Stimulated activated CD4-positive, alpha-beta T cell treated with anti-CD3 and anti-CD28 coated beads, Interleukin-4, amount 100 ng/mL, for 1 hour (primary cell): ENCODE measurements around the gene MEIOSIN.

ENCODE experiments used
- DNase-seq: peaks from one replicate; pipeline ENCODE4 v3.0.0-alpha.2; 2020

The MEIOSIN gene

DNA sequence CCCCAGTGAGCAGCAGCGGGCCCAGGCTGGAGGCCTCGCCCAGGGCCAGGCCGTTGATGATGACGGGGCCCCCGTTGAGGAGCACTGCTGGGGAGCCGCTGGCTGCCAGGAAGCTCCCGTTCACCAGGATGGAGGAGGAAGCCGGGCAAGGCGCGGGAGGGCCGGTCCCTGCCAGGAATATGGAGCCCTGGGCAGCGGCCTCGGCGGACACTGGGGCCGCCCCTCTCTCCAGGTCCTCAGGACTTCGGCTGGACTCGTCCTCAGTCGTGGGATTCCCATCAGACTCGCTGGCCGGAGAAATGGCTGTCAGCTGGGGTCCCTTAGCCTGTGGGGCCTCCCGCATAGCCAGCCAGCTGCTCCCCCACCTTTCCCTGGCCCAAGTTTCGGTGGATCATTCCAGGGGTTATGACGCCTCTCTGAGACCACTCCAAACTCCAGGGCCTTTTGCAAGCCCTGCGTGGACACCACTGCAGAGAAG is 33.7 kb downstream of the MEIOSIN start:
- no peak for DNase-seq

DNA sequence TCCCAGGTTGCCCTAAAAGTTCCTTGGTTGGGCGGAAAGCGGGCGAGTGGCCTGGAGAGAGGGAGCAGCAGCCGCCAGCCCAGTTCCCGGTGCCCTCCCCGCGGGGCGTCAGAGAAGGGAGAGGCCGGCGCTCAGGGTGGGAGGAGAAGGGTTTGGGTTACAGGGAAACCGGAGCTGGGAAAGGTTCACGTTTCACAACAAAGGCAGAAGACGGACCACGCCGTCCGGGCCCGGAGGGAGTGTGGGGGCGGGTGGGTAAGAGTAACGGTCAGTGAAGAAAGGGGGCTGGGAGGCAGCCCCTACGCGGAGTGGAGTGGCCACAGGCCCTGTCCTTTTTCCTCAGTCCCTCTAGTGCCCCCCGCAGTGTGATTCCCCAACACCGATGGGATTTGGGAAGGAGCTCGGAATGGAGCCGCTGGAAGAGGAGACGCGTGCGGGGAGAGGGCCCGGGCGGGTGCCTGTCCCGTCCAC is 34.2 kb downstream of the MEIOSIN start:
- no peak for DNase-seq

DNA sequence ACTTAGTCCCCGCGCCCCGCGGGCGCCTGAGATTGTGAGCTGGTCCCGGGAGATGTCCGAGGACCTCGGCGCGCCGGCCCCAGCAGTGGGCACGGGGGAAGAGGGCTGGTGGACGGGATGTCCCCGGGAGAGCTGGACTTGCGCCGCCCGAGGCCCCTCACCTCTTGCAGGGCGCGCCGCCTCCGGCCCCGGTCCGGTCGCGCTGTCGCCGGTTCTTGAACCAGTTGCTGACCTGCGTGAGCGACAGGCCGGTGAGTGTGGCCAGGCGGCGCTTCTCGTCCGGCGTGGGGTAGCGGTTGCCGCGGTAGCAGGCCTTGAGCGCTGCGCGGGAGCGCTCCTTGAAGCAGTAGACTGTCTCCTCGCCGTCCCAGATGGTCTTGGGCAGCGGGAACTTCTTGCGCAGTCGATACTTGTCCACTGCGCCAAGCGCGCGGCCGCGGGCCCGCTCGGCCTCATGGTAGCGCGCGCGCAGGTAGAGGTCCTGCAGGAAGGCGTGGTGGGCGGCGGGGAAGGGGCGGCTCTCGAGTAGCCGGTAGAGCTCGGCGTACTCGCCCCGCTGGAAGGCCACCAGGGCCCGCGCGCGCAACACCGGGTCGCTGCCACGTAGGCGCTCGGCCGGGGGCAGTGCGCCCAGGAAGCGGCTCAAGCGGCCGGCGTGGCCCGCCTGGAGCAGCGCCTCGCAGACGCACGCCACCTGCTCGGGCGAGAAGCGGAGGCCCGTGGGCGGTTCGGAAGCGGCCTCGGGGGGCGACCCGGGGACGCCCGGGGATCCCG is 34.8 kb downstream of the MEIOSIN start:
- DNase-seq = no peak

DNA sequence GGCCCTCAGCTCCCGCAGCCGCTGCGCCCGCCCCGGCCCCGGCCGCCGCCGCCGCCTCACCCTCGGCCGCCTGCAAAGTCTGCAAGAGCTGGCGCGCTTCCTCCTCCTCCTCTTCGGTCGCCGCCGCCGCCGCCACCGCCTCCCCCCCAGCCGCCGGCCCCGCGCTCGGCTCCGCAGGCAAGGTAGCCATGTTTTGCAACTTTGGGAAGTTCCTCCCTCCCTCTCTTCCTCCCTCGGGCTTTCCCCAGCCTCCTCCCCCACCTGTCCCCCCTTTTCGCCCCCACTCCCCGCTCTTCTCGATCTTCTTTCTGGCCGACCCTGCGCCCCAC is 35.4 kb downstream of the MEIOSIN start:
- DNase-seq = peak; percentile 45

DNA sequence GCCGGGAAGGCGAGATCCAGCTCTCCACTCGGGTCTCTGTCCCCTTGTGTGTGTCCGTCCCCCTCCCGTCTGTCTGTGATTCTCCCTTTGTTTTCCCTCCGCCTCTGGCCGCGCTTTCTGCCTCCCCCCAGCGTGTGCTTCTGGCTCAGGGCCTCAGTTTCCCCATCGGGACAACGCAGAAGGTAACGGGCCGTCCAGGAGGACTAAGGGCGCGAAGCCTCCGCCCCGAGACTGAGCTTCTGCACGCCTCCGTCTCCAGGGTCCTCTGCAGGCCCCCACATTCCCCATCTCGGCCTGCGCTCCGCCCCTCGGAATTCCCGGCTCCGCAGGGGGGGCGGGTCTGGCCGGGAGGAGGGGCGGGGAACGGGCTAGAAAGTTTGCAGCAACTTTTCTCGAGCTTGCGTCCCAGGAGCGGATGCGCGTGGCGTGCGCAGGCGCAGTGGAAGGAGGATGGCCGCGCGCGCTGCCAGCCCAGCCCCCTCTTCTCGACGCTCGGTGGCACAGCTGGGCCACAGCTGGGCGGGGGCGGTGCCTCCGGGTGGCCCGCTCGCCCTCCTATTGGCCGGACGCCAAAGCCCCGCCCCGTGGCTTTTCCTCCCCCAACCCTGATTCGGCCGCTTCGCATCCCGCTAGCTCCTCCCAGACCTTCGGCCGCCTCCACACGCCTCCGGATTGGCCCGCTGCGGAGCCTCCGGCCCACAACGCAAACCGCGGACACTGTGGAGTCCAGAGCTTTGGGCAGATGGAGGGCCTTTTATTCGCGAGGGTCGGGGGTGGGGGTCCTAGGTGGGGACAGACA is 35.9 kb downstream of the MEIOSIN start, which contains the start of gene SIX5:
Gene SIX5 (minus strand): TSS at position 269 of the 799 bp plus-strand sequence. CDS start 408 bp downstream, outside the sequence.
- peak; percentile 94 for DNase-seq

DNA sequence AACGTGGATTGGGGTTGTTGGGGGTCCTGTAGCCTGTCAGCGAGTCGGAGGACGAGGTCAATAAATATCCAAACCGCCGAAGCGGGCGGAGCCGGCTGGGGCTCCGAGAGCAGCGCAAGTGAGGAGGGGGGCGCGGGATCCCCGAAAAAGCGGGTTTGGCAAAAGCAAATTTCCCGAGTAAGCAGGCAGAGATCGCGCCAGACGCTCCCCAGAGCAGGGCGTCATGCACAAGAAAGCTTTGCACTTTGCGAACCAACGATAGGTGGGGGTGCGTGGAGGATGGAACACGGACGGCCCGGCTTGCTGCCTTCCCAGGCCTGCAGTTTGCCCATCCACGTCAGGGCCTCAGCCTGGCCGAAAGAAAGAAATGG is 36.6 kb downstream of the MEIOSIN start:
- peak; percentile 50 for DNase-seq

DNA sequence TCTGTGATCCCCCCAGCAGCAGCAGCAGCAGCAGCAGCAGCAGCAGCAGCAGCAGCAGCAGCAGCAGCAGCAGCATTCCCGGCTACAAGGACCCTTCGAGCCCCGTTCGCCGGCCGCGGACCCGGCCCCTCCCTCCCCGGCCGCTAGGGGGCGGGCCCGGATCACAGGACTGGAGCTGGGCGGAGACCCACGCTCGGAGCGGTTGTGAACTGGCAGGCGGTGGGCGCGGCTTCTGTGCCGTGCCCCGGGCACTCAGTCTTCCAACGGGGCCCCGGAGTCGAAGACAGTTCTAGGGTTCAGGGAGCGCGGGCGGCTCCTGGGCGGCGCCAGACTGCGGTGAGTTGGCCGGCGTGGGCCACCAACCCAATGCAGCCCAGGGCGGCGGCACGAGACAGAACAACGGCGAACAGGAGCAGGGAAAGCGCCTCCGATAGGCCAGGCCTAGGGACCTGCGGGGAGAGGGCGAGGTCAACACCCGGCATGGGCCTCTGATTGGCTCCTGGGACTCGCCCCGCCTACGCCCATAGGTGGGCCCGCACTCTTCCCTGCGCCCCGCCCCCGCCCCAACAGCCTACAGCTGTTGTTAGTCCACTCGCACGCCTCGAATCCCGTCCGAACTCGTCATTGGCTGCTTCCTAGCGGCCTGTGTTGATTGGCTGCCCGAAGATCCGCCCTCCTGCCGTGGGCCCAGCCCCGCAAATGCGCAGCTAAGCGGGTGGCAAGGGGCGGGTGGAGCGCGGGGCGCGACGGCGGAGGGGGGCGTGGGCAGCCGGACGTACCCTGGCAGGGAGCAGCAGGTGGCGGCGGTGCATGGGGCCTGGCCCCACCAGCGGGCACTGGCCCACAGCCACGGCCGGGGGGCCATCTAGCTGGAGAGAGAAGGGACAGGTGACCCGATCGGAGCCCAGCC is 37.2 kb downstream of the MEIOSIN start:
- peak; percentile 90 for DNase-seq

DNA sequence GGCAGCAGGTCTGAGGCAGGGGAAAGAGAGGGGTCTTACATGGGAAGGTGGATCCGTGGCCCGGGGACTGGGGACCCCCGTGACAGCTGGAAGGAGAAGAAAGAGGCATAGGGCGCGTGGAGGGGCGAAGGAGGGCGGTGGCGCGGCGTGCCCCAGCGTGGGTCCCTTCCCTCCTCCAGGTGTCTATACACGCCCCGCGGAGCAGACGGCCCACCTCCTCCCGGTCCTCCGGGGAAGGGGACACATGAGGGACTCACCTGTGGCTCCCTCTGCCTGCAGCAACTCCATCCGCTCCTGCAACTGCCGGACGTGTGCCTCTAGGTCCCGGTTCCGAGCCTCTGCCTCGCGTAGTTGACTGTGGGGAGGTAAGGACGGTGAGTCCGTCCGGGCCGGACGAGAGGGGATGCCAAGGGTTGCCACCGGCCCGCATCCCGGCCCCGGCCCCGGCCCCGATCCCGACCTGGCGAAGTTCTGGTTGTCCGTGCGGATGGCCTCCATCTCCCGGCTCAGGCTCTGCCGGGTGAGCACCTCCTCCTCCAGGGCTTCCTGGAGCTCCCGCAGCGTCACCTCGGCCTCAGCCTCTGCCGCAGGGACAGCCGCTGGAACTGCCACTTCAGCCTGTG is 38.2 kb downstream of the MEIOSIN start:
- DNase-seq = no peak

DNA sequence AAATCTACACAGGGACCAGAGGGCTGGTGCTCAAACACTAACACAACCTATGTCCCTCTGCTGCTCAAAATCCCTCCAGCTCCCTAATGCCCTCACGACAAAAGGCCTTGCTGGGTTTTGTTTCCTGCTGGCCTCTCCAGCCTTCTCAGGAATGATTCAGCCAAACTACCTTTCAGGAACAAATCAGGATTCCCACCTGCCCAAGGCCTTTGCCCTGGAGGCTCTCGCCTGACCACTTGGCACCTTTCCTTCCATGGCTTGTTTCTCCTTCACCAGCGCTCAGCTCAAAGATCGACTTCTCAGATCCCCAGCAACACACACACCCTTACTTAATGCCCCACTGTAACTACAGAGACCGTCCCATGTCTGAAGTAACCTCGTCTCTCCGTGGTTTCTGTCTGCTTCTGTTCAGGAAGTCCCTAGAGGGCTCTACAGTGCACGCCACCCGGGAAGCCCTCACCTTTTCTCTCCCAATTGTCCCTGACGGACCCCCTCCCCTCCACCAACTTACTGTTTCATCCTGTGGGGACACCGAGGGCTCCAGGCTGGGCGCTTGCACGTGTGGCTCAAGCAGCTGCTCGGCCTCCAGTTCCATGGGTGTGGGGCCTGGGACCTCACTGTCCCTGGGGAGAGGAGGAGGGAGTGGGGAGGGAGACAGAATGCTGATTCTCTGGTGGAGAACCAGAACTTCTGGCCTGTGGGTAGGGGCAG is 39.0 kb downstream of the MEIOSIN start:
- no peak for DNase-seq

DNA sequence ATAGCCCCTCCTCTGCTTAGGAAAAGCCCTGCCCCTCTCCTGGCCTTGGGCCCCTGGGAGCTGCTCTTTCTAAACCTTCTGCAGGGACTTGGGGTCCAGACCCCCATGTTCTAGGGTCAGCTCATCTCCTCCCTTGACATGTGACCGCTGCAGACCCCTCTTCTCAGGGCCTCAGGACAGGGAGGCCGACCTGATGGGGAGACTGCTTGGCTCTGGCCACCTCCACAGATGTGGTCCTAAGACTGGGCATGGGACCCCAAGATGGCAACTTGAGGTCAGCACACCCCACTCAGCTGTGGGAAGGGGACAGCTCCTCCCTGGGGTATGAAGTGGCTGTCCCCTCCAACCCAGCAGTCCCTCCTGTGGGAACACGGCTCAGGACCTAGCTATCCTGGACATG is 39.7 kb downstream of the MEIOSIN start:
- DNase-seq = no peak

DNA sequence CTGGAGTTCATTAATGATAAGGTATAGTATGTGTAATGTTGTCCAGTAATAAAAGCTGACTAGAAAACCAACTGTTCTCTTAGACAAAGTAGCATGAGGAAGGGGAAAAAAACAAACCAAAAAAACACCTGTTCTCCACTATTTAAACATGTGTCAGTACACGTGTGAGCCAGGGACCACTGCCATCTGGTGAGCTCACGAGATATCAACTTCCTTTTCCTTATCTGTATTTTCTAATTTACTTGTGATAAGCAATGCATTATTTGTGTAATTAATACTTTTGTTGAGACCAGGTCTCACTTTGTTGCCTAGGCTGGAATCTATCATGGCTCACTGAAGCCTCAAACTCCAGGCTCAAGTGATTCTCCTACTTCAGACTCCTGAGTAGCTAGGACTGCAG is 40.1 kb downstream of the MEIOSIN start:
- DNase-seq = no peak

DNA sequence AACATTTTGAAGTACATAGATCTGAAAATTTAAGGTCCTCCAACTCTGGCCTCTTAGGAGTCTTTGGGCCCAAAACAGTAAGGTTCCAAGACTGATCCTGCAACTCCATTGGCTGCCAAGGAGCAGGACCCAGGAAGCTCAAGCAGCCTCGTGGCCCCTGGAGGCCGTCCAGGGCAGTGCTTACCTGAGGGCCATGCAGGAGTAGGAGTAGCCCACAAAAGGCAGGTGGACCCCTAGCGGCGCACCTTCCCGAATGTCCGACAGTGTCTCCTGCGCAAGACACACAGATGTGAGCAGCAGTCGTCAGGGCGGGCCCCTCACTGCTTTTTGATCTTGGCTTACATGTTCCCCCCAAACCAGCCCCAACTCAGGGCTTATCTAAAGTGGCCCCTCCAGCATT is 41.5 kb downstream of the MEIOSIN start:
- DNase-seq = no peak

DNA sequence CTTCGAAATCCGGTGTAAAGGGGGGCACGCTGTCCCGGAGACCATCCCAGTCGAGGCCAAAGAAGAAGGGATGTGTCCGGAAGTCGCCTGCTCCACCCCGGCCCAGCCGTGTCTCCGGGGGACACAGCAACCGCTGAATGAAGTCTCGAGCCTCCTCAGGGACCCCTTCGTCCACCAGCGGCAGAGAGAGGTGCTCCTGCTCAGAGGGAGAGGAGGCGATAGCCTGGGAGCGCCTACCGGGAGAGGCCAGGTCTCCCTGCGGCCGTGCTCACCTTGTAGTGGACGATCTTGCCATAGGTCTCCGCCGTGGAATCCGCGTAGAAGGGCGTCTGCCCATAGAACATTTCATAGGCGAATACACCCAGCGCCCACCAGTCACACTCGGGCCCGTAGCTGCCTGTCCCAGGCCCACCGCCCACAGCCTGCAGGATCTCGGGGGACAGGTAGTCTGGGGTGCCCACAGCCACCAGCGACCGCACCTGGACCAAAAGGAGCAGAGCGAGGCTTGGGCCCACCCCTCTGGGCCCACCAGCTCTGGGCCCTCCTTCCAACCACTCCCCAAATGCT is 44.2 kb downstream of the MEIOSIN start:
- no peak for DNase-seq

DNA sequence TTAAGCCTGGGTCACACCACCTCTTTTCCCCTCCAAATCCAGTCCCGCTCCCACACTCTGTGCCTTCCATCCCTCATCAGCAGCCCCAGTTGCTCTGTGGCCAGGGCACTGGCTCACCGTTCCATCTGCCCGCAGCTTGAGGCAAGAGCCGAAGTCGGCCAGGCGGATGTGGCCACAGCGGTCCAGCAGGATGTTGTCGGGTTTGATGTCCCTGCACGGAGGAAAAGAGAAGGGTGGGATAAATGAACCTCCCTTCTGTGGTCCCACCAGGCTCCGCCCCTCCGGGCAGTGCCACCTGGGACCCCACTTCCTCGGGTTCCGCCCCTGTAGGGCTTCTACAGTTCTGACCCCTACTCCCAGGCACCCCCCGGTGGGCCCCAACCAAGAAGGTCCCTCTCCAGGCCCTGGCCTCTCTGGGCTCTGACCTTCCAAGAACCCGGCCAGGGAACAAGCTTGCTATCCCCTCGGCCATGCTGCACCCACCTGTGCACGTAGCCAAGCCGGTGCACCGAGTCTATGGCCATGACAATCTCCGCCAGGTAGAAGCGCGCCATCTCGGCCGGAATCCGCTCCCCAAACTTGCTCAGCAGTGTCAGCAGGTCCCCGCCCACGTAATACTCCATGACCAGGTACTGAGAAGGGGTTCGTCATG is 44.9 kb downstream of the MEIOSIN start:
- DNase-seq = no peak

DNA sequence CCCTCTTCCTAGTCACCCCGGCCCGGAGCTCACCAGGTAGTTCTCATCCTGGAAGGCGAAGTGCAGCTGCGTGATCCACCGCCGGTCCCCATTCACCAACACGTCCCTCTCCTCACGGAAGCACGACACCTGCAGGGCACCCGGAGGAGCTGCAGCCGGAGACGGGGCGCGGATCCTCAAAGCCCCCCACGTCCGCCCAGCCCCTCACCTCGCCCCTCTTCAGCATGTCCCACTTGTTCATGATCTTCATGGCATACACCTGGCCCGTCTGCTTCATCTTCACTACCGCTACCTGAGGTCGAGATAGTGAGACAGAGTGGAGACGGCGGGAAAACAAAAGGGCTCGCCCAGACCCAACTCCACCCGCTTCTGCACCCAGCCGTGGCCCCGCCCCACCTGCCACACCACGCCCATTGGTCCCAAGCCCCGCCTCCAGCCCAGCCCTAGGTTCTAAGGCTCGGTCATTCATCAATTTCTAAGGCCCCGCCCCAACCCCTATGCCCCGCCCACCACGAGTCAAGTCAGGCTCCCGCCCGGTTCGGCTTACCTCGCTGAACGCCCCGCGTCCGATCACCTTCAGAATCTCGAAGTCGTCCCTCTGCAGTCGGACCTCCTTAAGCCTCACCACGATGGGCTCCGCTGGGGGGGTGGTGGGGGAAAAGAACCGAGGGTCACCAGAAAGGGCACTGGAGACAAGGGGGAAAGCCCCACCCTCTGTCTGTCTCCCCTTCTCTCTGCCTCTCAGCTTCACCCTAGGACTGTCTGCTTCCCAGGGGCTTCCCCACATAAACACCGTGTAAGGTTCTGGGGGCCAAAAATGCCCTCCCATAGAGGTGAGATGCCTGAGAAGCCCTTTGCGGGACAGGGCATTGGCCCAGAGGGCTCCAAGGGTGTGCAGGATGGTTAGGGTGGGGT is 46.2 kb downstream of the MEIOSIN start:
- DNase-seq = peak; percentile 87

DNA sequence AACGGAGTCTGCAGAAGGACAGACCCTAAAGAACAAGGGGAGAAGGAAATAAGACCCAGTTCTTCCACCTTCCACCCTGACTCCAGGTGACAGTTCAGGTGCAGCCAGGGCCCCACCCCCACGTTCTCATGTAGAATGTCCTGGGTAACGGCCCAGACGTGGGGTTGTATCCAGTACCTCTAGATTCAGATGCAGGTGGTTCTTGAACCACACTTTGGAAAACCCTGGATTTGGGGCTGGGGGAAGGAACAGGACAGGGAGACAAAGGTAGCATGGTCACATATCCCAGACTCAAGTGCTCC is 46.9 kb downstream of the MEIOSIN start:
- no peak for DNase-seq

DNA sequence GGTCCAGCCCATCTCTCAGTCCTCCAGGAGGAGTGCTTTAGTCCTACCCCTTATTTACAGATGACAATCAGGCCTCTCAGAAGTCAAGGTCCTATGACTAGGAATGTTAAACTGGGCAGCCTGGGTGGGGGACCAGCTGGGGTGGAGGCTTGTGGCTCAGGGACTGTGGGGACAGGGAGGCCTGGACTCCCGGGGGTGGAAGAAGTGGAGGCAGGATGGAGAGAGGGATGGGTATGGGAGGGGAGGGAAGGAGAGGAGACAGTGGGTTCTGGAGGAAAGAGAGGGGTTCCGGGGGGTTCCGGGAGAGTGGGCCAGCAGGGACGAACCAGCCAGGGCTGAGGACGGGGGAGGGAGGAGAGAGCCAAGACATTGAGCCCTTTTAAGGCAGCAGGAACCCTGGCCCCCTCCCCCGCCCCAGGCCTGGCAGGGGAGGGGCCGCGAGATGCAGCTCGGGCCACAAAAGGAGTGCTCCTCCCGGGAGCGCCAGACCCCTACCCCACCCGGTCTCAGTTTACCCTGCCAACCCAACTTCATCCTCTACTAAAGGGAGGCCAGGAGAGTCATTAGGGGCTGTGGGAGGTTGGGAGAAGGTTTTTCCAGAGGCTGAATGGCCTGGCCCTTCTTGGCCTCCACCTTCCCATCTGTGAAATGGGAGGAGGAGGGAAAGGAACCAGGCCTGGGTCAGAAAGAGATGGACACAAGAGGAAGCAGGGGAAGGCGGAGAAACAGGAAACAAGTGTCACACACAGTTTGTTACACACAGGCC is 47.4 kb downstream of the MEIOSIN start:
- no peak for DNase-seq

DNA sequence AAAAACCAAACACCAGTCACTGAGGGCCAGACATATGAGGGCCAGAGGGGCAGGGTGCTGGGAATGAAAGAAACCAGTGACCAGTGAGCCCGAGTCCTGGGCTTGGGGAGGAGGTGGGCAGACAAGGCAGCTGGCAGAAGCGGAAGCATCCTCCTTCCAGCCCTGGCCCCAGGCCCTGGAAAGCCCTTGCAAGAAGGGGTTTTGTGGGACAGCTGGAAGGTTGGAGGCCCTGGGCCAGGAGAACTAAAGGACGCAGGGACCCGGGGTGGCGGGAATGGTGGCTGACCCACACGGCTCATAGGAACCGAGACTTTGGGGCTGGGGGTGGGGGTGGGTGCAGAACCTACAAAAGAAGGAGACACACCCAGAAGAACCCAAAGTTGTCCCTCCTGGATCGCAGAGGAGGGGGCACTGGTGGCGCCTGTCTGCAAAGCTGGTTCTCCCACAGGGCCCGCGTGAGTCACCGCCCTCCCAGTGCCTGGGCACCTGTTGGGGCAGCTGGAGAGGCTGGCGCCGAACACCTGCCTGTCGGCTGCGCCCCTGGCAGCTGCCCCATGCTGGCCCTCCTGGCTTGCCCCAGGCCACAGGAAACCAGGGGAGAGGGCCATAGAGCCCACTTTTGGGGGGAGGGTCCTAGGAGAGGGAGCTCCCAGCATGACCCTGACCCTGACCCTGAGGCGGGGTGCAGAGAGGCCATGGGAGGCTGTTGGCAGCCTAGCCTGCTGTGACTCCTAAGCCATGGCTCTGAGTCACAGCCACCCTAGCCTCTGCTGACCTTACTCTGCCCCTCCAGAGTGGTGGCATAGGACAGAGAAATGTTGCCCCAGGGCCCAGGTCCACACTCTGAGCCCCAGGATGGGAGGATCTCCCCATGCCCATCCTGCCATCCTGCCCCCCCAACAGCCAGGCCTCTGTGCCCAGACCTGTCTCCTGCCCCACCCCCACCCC is 48.2 kb downstream of the MEIOSIN start:
- DNase-seq = no peak
